Panc1 (cell line): ENCODE data around the gene ADGRL3.

Experiments used
- POLR2AphosphoS5 ChIP-seq: IDR thresholded peaks from 2 replicates; pipeline ENCODE4 v1.6.1; 2012; ENCODE audit warnings: mild to moderate bottlenecking, low read depth, low read length, moderate library complexity
- SIN3A ChIP-seq: IDR thresholded peaks from 2 replicates; pipeline ENCODE4 v1.6.1; 2012; ENCODE audit warnings: low read depth, mild to moderate bottlenecking, low read length, moderate library complexity, borderline replicate concordance; ENCODE audit not compliant: insufficient read depth
- TCF7L2 ChIP-seq: IDR thresholded peaks from 2 replicates; pipeline ENCODE4 v1.6.1; 2011; ENCODE audit warnings: mild to moderate bottlenecking, low read depth, low read length, inconsistent platforms
- TF ChIP-seq, protein P1 (sequence below): fragments of 450-650 bp; IDR thresholded peaks from 2 replicates; pipeline ENCODE4 v1.5.1; 2017; ENCODE audit warnings: mild to moderate bottlenecking

GRCh38 chr4:61427099-61427817, 227.1 kb downstream of the ADGRL3 start:
- TF ChIP-seq SIN3A (no peak), TCF7L2 (no peak), POLR2AphosphoS5 (no peak)
- TF ChIP-seq, protein P1, sequence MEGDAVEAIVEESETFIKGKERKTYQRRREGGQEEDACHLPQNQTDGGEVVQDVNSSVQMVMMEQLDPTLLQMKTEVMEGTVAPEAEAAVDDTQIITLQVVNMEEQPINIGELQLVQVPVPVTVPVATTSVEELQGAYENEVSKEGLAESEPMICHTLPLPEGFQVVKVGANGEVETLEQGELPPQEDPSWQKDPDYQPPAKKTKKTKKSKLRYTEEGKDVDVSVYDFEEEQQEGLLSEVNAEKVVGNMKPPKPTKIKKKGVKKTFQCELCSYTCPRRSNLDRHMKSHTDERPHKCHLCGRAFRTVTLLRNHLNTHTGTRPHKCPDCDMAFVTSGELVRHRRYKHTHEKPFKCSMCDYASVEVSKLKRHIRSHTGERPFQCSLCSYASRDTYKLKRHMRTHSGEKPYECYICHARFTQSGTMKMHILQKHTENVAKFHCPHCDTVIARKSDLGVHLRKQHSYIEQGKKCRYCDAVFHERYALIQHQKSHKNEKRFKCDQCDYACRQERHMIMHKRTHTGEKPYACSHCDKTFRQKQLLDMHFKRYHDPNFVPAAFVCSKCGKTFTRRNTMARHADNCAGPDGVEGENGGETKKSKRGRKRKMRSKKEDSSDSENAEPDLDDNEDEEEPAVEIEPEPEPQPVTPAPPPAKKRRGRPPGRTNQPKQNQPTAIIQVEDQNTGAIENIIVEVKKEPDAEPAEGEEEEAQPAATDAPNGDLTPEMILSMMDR, result no peak
